ENCODE measurements around the gene TNIP1. TPM values are rescaled to one million over a fixed set of nuclear protein-coding genes. Genes with fewer than 3 reads are reported as not detected.

The TNIP1 gene
- total RNA-seq, 1 donor: 85.8 TPM

- H3K4me2 ChIP-seq (ENCODE audit: insufficient read depth, low read length): no peak overlapping the region
- no peaks in the 10 kb centered on the region for H3K9me3 ChIP-seq (ENCODE audit: low read depth, low read length)
- H3K36me3 ChIP-seq (ENCODE audit: insufficient read depth, low read length): no peaks in the 10 kb centered on the region
- TF ChIP-seq, protein P1, sequence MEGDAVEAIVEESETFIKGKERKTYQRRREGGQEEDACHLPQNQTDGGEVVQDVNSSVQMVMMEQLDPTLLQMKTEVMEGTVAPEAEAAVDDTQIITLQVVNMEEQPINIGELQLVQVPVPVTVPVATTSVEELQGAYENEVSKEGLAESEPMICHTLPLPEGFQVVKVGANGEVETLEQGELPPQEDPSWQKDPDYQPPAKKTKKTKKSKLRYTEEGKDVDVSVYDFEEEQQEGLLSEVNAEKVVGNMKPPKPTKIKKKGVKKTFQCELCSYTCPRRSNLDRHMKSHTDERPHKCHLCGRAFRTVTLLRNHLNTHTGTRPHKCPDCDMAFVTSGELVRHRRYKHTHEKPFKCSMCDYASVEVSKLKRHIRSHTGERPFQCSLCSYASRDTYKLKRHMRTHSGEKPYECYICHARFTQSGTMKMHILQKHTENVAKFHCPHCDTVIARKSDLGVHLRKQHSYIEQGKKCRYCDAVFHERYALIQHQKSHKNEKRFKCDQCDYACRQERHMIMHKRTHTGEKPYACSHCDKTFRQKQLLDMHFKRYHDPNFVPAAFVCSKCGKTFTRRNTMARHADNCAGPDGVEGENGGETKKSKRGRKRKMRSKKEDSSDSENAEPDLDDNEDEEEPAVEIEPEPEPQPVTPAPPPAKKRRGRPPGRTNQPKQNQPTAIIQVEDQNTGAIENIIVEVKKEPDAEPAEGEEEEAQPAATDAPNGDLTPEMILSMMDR (IDR thresholded peaks at IDR 0.05; ENCODE audit: extremely low read depth, low read depth, low read length): no peak
- H3K27ac ChIP-seq (ENCODE audit: low read depth, low read length): no peak overlapping the region
- H2AFZ ChIP-seq (ENCODE audit: low read length): no peak overlapping the region
- H3K27me3 ChIP-seq (ENCODE audit: insufficient read depth, low read length): no peaks in the 10 kb centered on the region
- H4K20me1 ChIP-seq (ENCODE audit: insufficient read depth, low read length): peaks cover 53% of the 10 kb centered on the region
- no peak for DNase-seq (ENCODE audit: insufficient read length, low spot score, missing footprints)
- H3K4me3 ChIP-seq (ENCODE audit: insufficient read depth, low read length): no peak overlapping the region
- peaks cover 88% of the 10 kb centered on the region for H3K79me2 ChIP-seq (ENCODE audit: insufficient read depth, low read length)
- H3K4me1 ChIP-seq (ENCODE audit: insufficient read depth, low read length): peaks cover 34% of the 10 kb centered on the region
Measured at GRCh38 chr5:151068433-151069197, 12.2 kb downstream of the TNIP1 start.

GRCh38 chr5:151067632-151068432 is 13.0 kb downstream of the TNIP1 start:
- H3K4me3 ChIP-seq (ENCODE audit: insufficient read depth, low read length): no peak overlapping the region
- peaks cover 3% of the 10 kb centered on the region for H3K36me3 ChIP-seq (ENCODE audit: insufficient read depth, low read length)
- H3K9me3 ChIP-seq (ENCODE audit: low read depth, low read length): no peaks in the 10 kb centered on the region
- no peak overlapping the region for H3K27ac ChIP-seq (ENCODE audit: low read depth, low read length)
- H4K20me1 ChIP-seq (ENCODE audit: insufficient read depth, low read length): peaks cover 60% of the 10 kb centered on the region
- no peak overlapping the region for H3K4me2 ChIP-seq (ENCODE audit: insufficient read depth, low read length)
- no peak overlapping the region for H2AFZ ChIP-seq (ENCODE audit: low read length)
- no peaks in the 10 kb centered on the region for H3K27me3 ChIP-seq (ENCODE audit: insufficient read depth, low read length)
- no peak for DNase-seq (ENCODE audit: insufficient read length, low spot score, missing footprints)
- H3K79me2 ChIP-seq (ENCODE audit: insufficient read depth, low read length): peaks cover 83% of the 10 kb centered on the region
- H3K4me1 ChIP-seq (ENCODE audit: insufficient read depth, low read length): peaks cover 40% of the 10 kb centered on the region
- TF ChIP-seq, protein P1 (IDR thresholded peaks at IDR 0.05; ENCODE audit: extremely low read depth, low read depth, low read length): no peak

DNA sequence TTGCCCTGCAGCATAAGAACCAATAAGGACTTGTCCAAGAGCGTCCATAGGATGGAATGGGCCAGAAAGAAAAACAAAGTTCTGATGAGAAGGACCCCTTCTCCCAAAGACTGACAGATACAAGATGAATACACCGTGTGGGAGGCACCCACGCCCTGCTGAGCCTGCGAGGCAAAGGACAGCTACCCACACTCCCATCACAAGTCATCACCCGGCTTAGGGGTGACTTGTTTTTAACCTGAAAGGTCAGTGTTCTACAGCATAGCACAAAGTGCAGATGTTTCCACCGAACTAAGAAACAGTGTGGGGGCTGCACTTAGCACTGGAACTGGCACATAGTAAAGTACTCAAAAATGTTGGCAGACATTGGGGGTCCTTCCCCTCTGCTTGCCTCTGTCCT is 13.9 kb downstream of the TNIP1 start:
- H3K27me3 ChIP-seq (ENCODE audit: insufficient read depth, low read length): no peaks in the 10 kb centered on the region
- peaks cover 12% of the 10 kb centered on the region for H3K36me3 ChIP-seq (ENCODE audit: insufficient read depth, low read length)
- peaks cover 64% of the 10 kb centered on the region for H4K20me1 ChIP-seq (ENCODE audit: insufficient read depth, low read length)
- TF ChIP-seq, protein P1 (IDR thresholded peaks at IDR 0.05; ENCODE audit: extremely low read depth, low read depth, low read length): no peak
- H3K9me3 ChIP-seq (ENCODE audit: low read depth, low read length): no peaks in the 10 kb centered on the region
- no peak overlapping the region for H3K27ac ChIP-seq (ENCODE audit: low read depth, low read length)
- no peak overlapping the region for H3K4me2 ChIP-seq (ENCODE audit: insufficient read depth, low read length)
- H3K4me1 ChIP-seq (ENCODE audit: insufficient read depth, low read length): peaks cover 36% of the 10 kb centered on the region
- no peak overlapping the region for H3K4me3 ChIP-seq (ENCODE audit: insufficient read depth, low read length)
- DNase-seq (ENCODE audit: insufficient read length, low spot score, missing footprints): no peak
- H2AFZ ChIP-seq (ENCODE audit: low read length): no peak overlapping the region
- peaks cover 82% of the 10 kb centered on the region for H3K79me2 ChIP-seq (ENCODE audit: insufficient read depth, low read length)

DNA sequence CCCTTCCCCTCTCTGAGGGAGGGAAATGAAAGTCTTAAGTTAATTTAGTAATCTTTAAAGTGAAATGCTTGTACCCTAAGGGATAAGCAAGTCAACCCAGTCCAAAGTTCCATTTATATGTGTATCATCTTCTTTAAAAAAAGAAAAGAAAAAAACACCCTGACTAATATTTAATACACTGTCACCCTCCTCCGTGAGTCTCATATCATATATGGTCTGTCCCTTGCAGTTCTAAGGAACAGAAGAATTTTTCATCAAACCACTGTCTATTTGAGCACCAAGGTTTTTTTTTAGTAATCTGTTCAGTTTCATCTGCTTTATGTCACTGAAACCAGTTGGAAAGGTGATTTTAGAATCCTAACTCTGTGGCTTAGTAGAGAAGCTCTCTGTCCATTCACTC is 15.2 kb downstream of the TNIP1 start:
- no peak overlapping the region for H3K4me3 ChIP-seq (ENCODE audit: insufficient read depth, low read length)
- no peaks in the 10 kb centered on the region for H3K9me3 ChIP-seq (ENCODE audit: low read depth, low read length)
- H3K4me2 ChIP-seq (ENCODE audit: insufficient read depth, low read length): no peak overlapping the region
- peaks cover 20% of the 10 kb centered on the region for H3K36me3 ChIP-seq (ENCODE audit: insufficient read depth, low read length)
- peaks cover 75% of the 10 kb centered on the region for H4K20me1 ChIP-seq (ENCODE audit: insufficient read depth, low read length)
- no peak for DNase-seq (ENCODE audit: insufficient read length, low spot score, missing footprints)
- H3K27ac ChIP-seq (ENCODE audit: low read depth, low read length): no peak overlapping the region
- peaks cover 73% of the 10 kb centered on the region for H3K79me2 ChIP-seq (ENCODE audit: insufficient read depth, low read length)
- H3K4me1 ChIP-seq (ENCODE audit: insufficient read depth, low read length): peaks cover 33% of the 10 kb centered on the region
- TF ChIP-seq, protein P1 (IDR thresholded peaks at IDR 0.05; ENCODE audit: extremely low read depth, low read depth, low read length): no peak
- H2AFZ ChIP-seq (ENCODE audit: low read length): no peak overlapping the region
- no peaks in the 10 kb centered on the region for H3K27me3 ChIP-seq (ENCODE audit: insufficient read depth, low read length)
